Mucosa of descending colon (tissue), 3 donors: ENCODE measurements around the gene NETO2. TPM values are rescaled to one million over a fixed set of nuclear protein-coding genes. Genes with fewer than 3 reads are reported as not detected.
"Not testable (repeated sequence)": the region's sequence is repeated elsewhere in the genome, so short reads cannot be mapped to it uniquely, and the experiment has no call there.

Source experiments
- ATAC-seq: fragments of 200-7000 bp; cut with Tn5 transposase; one replicate; pipeline ENCODE4 v1.9.1; 2020; ENCODE audit warnings: mild to moderate bottlenecking, moderate library complexity
- DNase-seq, 3 donors: peaks; one replicate each; pipeline ENCODE4 v3.0.0-alpha.2; 2020
- H3K36me3 ChIP-seq: fragments of 200-600 bp; one replicate; pipeline ENCODE4 v1.8.0; 2021; ENCODE audit warnings: low read depth, mild to moderate bottlenecking
- H3K4me1 ChIP-seq: fragments of 200-600 bp; one replicate; pipeline ENCODE4 v1.8.0; 2021; ENCODE audit warnings: low read depth, mild to moderate bottlenecking
- H3K4me3 ChIP-seq: fragments of 200-600 bp; one replicate; pipeline ENCODE4 v1.8.0; 2021; ENCODE audit warnings: mild to moderate bottlenecking
- H3K9me3 ChIP-seq: fragments of 200-600 bp; one replicate; pipeline ENCODE4 v1.8.0; 2021; ENCODE audit warnings: mild to moderate bottlenecking
- intact Hi-C, 2 donors: fragments of 100-400 bp; cut with DNase I in 1 of 2; cut with micrococcal nuclease in 1 of 2; formaldehyde crosslinking; loops; one replicate each; pipeline versions ENCODE4 v1.11.0 to v1.11.1; 2022; cut with DNase I, micrococcal nuclease
- long read RNA-seq, 2 donors: library from polyadenylated mRNA; unstranded; transcript quantifications; one replicate each; pipeline ENCODE4 v2.0.0, GENCODE V29; 2019 to 2021
- total RNA-seq, 3 donors: library from RNA; stranded (reverse); fragmentation: NEBNext Ultra II Directional in 2 of 3; extraction: Animal tissue kit (Norgen Biotek cat#: 25700) in 2 of 3; gene quantifications; one replicate each; pipeline versions ENCODE4 v1.2.1 to v1.2.4, GENCODE V29; 2021 to 2023
- TF ChIP-seq, protein P1 (sequence below): fragments of 200-600 bp; IDR thresholded peaks from one replicate; pipeline ENCODE4 v1.8.0; 2022; ENCODE audit warnings: antibody characterized with exemption, mild to moderate bottlenecking
- donor health status: DM: no; HTN: no; CAD: no; lungs with moderate emphysema.
- donor health status: DM: no; HTN: no; CAD: no.
- donor health status: DM: no; HTN: yes; CAD: no.

NETO2 gene, protein sequence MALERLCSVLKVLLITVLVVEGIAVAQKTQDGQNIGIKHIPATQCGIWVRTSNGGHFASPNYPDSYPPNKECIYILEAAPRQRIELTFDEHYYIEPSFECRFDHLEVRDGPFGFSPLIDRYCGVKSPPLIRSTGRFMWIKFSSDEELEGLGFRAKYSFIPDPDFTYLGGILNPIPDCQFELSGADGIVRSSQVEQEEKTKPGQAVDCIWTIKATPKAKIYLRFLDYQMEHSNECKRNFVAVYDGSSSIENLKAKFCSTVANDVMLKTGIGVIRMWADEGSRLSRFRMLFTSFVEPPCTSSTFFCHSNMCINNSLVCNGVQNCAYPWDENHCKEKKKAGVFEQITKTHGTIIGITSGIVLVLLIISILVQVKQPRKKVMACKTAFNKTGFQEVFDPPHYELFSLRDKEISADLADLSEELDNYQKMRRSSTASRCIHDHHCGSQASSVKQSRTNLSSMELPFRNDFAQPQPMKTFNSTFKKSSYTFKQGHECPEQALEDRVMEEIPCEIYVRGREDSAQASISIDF
- total RNA-seq: 10 to 100 TPM in 2 of 3 donors, 1 to 10 TPM in 1; 9.1 to 43.1 (median 10.3) TPM
- long read RNA-seq, donor 1, full-length matches to known transcripts: 12 of 16 reads
- long read RNA-seq, donor 1, partial matches to known transcripts: 0 of 16 reads
- long read RNA-seq, donor 1, other reads (novel, unspliced or antisense): 4 of 16 reads
- long read RNA-seq, donor 2, partial matches to known transcripts: 1 of 1 reads
- long read RNA-seq, donor 2, other reads (novel, unspliced or antisense): 0 of 1 reads

DNA sequence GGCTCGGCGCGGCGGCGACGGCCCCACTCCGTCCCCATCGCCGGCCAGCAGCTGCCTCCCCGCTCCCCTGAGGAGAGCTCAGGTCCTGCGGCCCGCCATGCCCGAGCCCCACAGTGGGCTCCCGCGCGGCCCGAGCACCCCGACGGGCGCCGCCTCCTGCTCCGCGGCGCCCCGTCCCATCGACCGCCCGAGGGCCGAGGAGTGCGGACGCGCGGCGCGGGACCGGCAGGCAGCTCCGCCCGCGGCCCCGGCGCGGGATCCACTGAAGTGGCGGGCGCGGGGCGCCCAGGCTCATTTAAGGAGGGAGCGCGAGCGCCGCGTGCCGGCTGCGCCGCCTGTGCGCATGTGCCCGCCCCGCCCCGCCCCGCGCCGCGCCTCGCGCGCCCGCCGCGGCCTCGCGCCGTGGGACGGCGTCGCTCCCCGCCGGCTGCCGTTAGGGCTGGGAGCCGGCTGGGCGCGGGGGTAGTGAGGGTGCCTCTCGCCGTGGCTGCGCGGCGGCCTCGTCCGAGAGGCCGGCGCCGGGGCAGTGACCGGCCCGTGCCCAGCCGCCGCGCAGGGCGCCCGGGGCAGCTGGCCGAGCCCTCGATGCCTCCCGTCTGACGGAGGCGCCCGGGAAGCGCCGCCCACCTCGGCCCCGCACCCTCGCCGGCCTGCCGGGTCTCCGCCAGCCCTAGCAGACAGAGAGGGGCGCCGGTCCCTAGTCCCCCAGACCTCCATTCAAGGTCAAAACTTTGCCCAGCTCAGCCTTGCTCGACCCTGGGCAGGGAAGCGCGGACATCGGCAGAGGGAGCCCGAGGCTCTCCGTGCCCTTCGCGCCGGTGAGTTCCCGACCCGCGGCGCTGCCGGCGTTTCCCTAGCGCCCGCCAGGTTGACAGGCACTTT is at the start of gene NETO2:
NETO2 (minus strand) TSS at position 269 of the 882 bp plus-strand sequence. CDS start 333 bp downstream, outside the sequence.
- TF ChIP-seq, protein P1, sequence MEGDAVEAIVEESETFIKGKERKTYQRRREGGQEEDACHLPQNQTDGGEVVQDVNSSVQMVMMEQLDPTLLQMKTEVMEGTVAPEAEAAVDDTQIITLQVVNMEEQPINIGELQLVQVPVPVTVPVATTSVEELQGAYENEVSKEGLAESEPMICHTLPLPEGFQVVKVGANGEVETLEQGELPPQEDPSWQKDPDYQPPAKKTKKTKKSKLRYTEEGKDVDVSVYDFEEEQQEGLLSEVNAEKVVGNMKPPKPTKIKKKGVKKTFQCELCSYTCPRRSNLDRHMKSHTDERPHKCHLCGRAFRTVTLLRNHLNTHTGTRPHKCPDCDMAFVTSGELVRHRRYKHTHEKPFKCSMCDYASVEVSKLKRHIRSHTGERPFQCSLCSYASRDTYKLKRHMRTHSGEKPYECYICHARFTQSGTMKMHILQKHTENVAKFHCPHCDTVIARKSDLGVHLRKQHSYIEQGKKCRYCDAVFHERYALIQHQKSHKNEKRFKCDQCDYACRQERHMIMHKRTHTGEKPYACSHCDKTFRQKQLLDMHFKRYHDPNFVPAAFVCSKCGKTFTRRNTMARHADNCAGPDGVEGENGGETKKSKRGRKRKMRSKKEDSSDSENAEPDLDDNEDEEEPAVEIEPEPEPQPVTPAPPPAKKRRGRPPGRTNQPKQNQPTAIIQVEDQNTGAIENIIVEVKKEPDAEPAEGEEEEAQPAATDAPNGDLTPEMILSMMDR: peak; percentile 52
- peak within 1 kb of the TSS; percentile 31 for H3K4me3 ChIP-seq
- H3K4me1 ChIP-seq: peaks cover 9% of the 10 kb centered on the region
- intact Hi-C loops: loop anchor here in 1 of 2 donors (5.0 kb wide), 1 partner anchor 1013 kb away; the partner anchor contains the start of gene ABCC12
- peak; percentile 72 for ATAC-seq
- no peaks in the 10 kb centered on the region for H3K9me3 ChIP-seq
- no peaks in the 10 kb centered on the region for H3K36me3 ChIP-seq
- peak; percentile 72 to 81 (median 76) for DNase-seq

DNA sequence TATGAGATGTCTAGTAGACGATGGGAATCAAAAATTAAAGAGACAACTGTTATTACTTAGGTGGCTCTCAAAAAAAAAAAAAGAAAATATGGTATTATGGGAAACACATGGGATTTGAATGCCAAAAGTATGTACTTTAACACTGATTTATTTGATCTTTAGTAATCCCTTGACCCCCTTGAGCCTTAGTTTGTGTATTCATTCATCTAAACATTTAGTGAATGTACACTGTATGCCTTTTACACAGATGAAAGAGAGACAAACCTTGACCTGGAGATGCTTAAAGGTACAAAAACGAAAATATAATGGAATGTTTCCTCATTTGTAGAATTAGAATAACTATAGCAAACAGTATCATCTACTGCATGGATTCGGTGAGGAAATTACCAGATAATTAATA is 38.6 kb upstream of the NETO2 start:
- TF ChIP-seq, protein P1: no peak
- intact Hi-C loops: no loop called here
- H3K4me1 ChIP-seq: no peaks in the 10 kb centered on the region
- no peak overlapping the region for H3K4me3 ChIP-seq
- DNase-seq (no peak), ATAC-seq (no peak)
- no peaks in the 10 kb centered on the region for H3K36me3 ChIP-seq
- H3K9me3 ChIP-seq: no peaks in the 10 kb centered on the region

DNA sequence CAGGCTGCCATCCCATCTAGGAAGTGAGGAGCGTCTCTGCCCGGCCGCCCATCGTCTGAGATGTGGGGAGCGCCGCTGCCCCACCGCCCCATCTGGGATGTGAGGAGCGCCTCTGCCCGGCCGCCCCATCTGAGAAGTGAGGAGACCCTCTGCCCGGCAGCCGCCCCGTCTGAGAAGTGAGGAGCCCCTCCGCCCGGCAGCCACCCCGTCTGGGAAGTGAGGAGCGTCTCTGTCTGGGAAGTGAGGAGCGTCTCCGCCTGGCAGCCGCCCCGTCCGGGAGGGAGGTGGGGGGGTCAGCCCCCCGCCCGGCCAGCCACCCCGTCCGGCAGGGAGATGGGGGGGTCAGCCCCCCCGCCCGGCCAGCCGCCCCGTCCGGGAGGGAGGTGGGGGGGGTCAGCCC is 37.3 kb upstream of the NETO2 start:
- H3K4me3 ChIP-seq, ATAC-seq, H3K36me3 ChIP-seq, H3K4me1 ChIP-seq, H3K9me3 ChIP-seq, intact Hi-C loops, DNase-seq: not testable (repeated sequence)

DNA sequence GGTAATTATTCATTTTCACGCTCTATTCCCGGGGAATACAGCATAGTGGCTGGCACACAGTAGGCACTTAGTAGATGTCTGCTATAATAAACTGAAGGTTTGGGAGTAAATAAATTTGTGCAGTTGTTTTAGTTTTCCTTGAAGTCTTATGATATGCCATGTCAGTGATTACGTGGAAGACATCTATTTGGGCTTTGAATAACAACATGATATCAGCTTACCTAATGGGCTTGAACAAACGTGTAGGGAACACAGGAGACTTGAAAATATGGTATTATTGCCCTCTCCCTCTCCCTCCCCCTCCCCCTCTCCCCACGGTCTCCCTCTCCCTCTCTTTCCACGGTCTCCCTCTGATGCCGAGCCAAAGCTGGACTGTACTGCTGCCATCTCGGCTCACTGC is 36.3 kb upstream of the NETO2 start:
- H3K9me3 ChIP-seq: no peaks in the 10 kb centered on the region

DNA sequence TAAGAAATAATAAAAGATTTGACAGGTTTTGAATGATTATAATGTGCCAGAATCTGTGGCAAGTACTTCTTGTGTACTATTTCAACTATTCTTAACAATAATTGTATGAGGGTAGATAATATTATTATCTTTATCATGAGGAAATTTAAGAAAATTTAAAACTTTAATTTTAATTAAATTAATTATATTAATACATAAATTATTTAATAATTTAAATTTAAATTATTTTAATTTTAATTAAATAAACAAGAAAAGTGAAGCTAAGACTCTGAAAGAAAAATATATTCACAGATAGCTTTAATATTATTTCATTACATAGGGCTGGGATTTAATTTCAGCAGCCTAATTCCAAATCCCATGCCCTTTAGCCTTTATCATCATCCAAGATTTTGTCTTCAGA is 31.4 kb upstream of the NETO2 start:
- ATAC-seq (no peak), DNase-seq (no peak)
- H3K9me3 ChIP-seq: no peaks in the 10 kb centered on the region
- TF ChIP-seq, protein P1: no peak
- intact Hi-C loops: no loop called here
- no peaks in the 10 kb centered on the region for H3K4me1 ChIP-seq
- no peak overlapping the region for H3K4me3 ChIP-seq
- H3K36me3 ChIP-seq: no peaks in the 10 kb centered on the region

More for the DNA sequence above, 36.3 kb upstream of the NETO2 start:
- intact Hi-C loops: no loop called here
- no peak for ATAC-seq
- Histone ChIP-seq H3K36me3 (no peaks in the 10 kb centered on the region), H3K4me1 (no peaks in the 10 kb centered on the region), H3K4me3 (no peak overlapping the region)
- no peak for DNase-seq
- TF ChIP-seq, protein P1: no peak
